Measurements from ENCODE around the gene SNF8. TPM values are rescaled to one million over a fixed set of nuclear protein-coding genes. Genes with fewer than 3 reads are reported as not detected.

SNF8 gene
- total RNA-seq, 2 experiments from 2014 or later, result 87.5 to 99.7 TPM

DNA sequence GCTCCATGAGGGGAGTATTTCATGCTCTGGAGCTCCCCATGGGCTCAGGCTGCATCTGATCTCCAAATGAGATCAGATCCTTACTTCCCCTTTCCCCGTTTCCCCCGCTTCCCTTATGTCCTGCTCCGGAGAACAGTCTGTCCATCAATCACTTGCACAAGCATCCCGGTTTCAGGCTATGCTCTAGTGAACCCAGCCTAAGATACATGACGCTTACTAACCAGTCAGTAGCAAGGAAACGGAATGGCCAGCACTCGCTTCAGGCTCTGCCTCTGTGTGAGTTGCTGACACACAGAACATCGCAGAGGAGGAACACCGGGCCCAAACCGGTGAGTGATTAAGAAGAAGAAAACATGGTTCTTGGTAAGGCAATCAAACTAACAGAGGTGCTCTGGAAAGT, 61.5 kb downstream of the SNF8 start:
- H3K4me1 Mint-ChIP-seq (ENCODE audit: low read depth), result peaks cover 2% of the 10 kb centered on the region
- POLR2A ChIA-PET, result no interaction called here
- no peaks in the 10 kb centered on the region for H3K36me3 Mint-ChIP-seq (ENCODE audit: low read depth)
- H3K27ac Mint-ChIP-seq, result no peak overlapping the region
- H3K4me3 Mint-ChIP-seq, result no peak overlapping the region
- TF ChIP-seq CTCF (IDR thresholded peaks at IDR 0.05), result no peak
- H3K9me3 Mint-ChIP-seq, result no peaks in the 10 kb centered on the region
- CTCF ChIA-PET, result interaction anchor here (1.0 to 15.2 kb wide), 9 partner anchors 11 to 207 kb away, joined by 3 to 614 read pairs (median 10); partner anchors contain the start of genes ATP5MC1 and TTLL6
- no peaks in the 10 kb centered on the region for H3K27me3 Mint-ChIP-seq
- intact Hi-C loops (cut with micrococcal nuclease), result no loop called here
- ATAC-seq (no peak), DNase-seq (no peak)

DNA sequence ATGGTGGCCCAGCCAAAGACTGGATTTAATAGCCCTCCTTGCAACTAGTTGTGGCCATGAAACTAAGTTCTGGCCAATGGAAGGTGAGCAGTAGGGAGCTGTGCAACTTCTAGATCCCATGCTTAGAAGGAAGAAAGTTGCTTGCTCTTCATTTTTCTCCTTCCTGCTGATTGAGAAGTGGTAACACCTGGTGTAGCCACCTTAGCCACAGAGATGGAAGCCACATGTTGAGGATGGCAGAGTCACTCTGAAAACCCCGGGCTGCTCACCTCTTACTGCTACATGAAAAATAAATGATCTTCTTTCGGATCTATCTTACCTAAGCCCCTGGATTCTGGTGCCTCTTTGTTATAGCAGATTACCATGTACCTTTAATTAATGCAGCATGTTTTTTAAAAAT, 62.4 kb downstream of the SNF8 start:
- DNase-seq (no peak), ATAC-seq (no peak)
- Mint-ChIP-seq H3K27ac (no peak overlapping the region), H3K9me3 (no peaks in the 10 kb centered on the region), H3K4me3 (no peak overlapping the region), H3K27me3 (peaks cover 3% of the 10 kb centered on the region), H3K4me1 (ENCODE audit: low read depth) (peaks cover 2% of the 10 kb centered on the region), H3K36me3 (ENCODE audit: low read depth) (no peaks in the 10 kb centered on the region)
- CTCF ChIA-PET, result interaction anchor here (1.1 to 15.2 kb wide), 5 partner anchors 11 to 202 kb away, joined by 3 to 614 read pairs (median 22); partner anchors contain the start of genes ATP5MC1 and TTLL6
- POLR2A ChIA-PET, result no interaction called here
- intact Hi-C loops (cut with micrococcal nuclease), result no loop called here
- TF ChIP-seq CTCF (IDR thresholded peaks at IDR 0.05), result no peak

Other genes starting within 250 kb of the SNF8 start
- not detected for gene PRAC1, start 222.3 kb downstream of the SNF8 start, total RNA-seq
- not detected for gene PRAC2, start 221.7 kb downstream of the SNF8 start, total RNA-seq
- not detected for gene HOXB13, start 216.1 kb downstream of the SNF8 start, total RNA-seq
- gene TTLL6, start 127.6 kb downstream of the SNF8 start, total RNA-seq, result not detected
- 10 to 100 TPM; 69.2 to 73.1 TPM for gene CALCOCO2, start 113.8 kb downstream of the SNF8 start, total RNA-seq
- 100 to 1,000 TPM; 125 to 131 TPM for gene ATP5MC1, start 52.1 kb downstream of the SNF8 start, total RNA-seq
- 10 to 100 TPM; 71.1 to 74.3 TPM for gene UBE2Z, start 36.4 kb downstream of the SNF8 start, total RNA-seq
- not detected for gene GIP, start 23.8 kb upstream of the SNF8 start, total RNA-seq
- under 1 TPM; 0.18 to 0.51 TPM for gene IGF2BP1, start 52.5 kb upstream of the SNF8 start, total RNA-seq
- gene B4GALNT2, start 187.9 kb upstream of the SNF8 start, total RNA-seq, result not detected

Data from activated CD8-positive, alpha-beta T cell treated with anti-CD3 and anti-CD28 coated beads for 36 hours (primary cell).